Lower lobe of right lung (tissue), 2 donors: ENCODE results near the gene SCN4B. TPM values are rescaled to one million over a fixed set of nuclear protein-coding genes. Genes with fewer than 3 reads are reported as not detected.

Experiments
- ATAC-seq, 2 donors: fragments of 200-7000 bp; cut with Tn5 transposase; one replicate each; pipeline ENCODE4 v1.9.1; 2020 to 2022; ENCODE audit warnings: mild to moderate bottlenecking in 2 of 2, moderate library complexity in 2 of 2
- DNase-seq: peaks from one replicate; pipeline ENCODE4 v3.0.0-alpha.2; 2020
- H3K27ac ChIP-seq: fragments of 200-600 bp; one replicate; pipeline ENCODE4 v1.8.0; 2022
- H3K27me3 ChIP-seq: fragments of 200-600 bp; one replicate; pipeline ENCODE4 v1.8.0; 2022; ENCODE audit warnings: low read depth
- H3K36me3 ChIP-seq: fragments of 200-600 bp; one replicate; pipeline ENCODE4 v1.8.0; 2022; ENCODE audit warnings: mild to moderate bottlenecking
- H3K4me1 ChIP-seq: fragments of 200-600 bp; one replicate; pipeline ENCODE4 v1.8.0; 2022
- H3K4me3 ChIP-seq: fragments of 200-600 bp; one replicate; pipeline ENCODE4 v1.8.0; 2022; ENCODE audit warnings: mild to moderate bottlenecking
- H3K9me3 ChIP-seq: fragments of 200-600 bp; one replicate; pipeline ENCODE4 v1.8.0; 2022
- intact Hi-C: fragments of 100-400 bp; cut with DNase I; formaldehyde crosslinking; loops from one replicate; pipeline ENCODE4 v1.11.0; 2022
- total RNA-seq: library from RNA; stranded (reverse); fragmentation: NEBNext Ultra II Directional; extraction: Animal tissue kit (Norgen Biotek cat#: 25700); gene quantifications from one replicate; pipeline ENCODE4 v1.2.1, GENCODE V29; 2021
- TF ChIP-seq, protein P1 (sequence below): fragments of 200-600 bp; IDR thresholded peaks from one replicate; pipeline ENCODE4 v1.8.0; 2022; ENCODE audit warnings: antibody characterized with exemption, mild to moderate bottlenecking
- donor health status: DM: no; HTN: yes; CAD: no; lungs with severe emphysema.

SCN4B gene
- total RNA-seq, 1 donor from 2014 or later: 6.0 TPM

DNA sequence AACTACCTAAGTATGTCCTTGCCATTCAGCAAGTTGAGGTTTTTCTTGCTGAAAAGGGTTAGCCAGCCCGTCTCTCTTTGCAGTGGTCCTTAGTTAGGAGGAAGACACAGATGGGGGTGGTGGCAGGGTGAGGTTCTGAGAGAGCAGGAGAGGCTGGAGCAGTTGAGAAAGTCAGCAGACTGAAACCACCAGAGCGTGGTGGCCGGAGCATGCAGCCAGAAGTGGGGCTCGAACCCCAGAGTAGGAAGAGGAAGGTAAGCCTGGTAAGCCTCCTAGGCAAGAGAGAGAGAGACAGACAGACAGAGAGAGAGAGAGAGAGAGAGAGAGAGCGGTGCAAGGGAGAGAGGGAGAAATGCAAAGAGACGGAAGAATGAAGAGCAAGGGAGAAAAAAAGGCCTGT, 9.2 kb upstream of the SCN4B start:
- intact Hi-C loops: no loop called here
- H3K27me3 ChIP-seq: peaks cover 8% of the 10 kb centered on the region
- H3K4me3 ChIP-seq: no peak overlapping the region
- ATAC-seq (no peak), DNase-seq (no peak)
- TF ChIP-seq, protein P1, sequence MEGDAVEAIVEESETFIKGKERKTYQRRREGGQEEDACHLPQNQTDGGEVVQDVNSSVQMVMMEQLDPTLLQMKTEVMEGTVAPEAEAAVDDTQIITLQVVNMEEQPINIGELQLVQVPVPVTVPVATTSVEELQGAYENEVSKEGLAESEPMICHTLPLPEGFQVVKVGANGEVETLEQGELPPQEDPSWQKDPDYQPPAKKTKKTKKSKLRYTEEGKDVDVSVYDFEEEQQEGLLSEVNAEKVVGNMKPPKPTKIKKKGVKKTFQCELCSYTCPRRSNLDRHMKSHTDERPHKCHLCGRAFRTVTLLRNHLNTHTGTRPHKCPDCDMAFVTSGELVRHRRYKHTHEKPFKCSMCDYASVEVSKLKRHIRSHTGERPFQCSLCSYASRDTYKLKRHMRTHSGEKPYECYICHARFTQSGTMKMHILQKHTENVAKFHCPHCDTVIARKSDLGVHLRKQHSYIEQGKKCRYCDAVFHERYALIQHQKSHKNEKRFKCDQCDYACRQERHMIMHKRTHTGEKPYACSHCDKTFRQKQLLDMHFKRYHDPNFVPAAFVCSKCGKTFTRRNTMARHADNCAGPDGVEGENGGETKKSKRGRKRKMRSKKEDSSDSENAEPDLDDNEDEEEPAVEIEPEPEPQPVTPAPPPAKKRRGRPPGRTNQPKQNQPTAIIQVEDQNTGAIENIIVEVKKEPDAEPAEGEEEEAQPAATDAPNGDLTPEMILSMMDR: no peak
- H3K4me1 ChIP-seq: no peaks in the 10 kb centered on the region
- H3K27ac ChIP-seq: no peak overlapping the region
- H3K36me3 ChIP-seq: no peaks in the 10 kb centered on the region
- H3K9me3 ChIP-seq: no peaks in the 10 kb centered on the region

DNA sequence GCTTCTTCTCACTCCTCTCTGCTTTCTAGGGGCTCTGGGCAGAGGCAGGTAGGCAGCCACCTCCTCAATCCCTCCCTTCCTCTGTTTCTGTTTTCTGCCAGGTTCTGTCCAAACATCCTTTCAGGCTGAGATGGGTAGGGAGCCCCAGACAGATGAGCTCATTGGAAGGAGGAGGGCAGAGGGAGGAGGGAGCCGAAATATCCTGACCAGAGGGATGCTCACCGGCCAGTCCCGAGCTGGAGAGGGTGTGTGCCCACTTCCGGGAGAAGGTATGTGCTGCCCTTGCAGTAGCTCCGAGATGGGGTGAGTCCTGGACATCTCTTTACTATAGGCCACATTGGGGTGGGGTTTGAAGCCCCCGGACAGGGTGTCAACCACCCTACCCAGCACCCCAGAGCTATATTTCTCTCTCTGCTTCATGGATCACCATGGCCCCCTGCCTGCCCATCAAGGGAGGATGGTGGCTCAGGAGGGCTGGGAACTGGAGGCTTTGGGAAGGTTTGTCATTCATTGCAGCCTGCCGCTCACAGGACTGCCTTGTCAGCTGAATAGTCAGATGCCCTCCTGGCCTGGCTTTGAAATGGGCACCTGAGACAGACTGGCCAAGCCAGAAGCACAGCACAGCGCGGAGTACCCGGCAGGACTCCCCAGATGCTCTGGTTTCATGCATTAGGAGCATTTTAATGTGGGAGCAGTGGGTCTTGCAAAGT, 4.7 kb upstream of the SCN4B start:
- TF ChIP-seq, protein P1: no peak
- no peaks in the 10 kb centered on the region for H3K9me3 ChIP-seq
- no peak overlapping the region for H3K27ac ChIP-seq
- H3K4me3 ChIP-seq: no peak overlapping the region
- ATAC-seq (no peak), DNase-seq (no peak)
- H3K36me3 ChIP-seq: no peaks in the 10 kb centered on the region
- intact Hi-C loops: no loop called here
- H3K4me1 ChIP-seq: peaks cover 11% of the 10 kb centered on the region
- H3K27me3 ChIP-seq: peaks cover 50% of the 10 kb centered on the region

DNA sequence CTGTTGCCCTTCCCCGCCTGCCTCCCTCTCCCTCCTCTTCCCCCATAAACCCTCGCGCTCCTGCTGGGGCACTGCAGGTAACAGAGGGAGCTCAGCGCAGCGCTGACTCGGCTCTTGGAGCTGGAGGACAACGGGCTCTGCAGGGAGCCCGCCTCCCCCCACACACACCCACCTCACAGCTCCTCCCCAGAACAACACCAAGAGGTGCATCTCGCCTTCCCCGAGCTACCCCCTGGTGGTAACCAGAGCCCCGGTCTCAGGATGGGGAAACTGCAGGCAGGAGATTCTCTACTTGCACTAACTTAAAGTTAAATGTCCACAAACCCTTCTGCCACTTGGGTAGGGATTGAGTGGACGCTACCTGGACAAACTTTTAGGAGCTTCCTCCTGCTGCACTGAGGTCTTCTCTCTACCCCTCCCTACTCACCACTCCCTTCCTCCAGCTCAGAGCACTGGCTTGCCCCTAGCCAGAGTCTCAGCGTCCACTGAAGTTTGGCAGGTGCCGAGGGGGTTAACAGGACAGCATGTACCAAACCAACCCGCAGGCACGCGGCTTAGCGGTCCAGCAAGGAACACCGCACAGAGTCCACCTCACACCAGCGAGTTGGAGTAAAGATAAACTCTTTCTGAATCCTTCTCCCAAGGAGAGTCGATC, 4.0 kb upstream of the SCN4B start:
- no peak overlapping the region for H3K27ac ChIP-seq
- no peaks in the 10 kb centered on the region for H3K9me3 ChIP-seq
- H3K36me3 ChIP-seq: no peaks in the 10 kb centered on the region
- peaks cover 57% of the 10 kb centered on the region for H3K27me3 ChIP-seq
- intact Hi-C loops: no loop called here
- H3K4me1 ChIP-seq: peaks cover 18% of the 10 kb centered on the region
- DNase-seq (no peak), ATAC-seq (peak in 1 of 2 donors; percentile 9)
- TF ChIP-seq, protein P1: no peak
- no peak overlapping the region for H3K4me3 ChIP-seq

DNA sequence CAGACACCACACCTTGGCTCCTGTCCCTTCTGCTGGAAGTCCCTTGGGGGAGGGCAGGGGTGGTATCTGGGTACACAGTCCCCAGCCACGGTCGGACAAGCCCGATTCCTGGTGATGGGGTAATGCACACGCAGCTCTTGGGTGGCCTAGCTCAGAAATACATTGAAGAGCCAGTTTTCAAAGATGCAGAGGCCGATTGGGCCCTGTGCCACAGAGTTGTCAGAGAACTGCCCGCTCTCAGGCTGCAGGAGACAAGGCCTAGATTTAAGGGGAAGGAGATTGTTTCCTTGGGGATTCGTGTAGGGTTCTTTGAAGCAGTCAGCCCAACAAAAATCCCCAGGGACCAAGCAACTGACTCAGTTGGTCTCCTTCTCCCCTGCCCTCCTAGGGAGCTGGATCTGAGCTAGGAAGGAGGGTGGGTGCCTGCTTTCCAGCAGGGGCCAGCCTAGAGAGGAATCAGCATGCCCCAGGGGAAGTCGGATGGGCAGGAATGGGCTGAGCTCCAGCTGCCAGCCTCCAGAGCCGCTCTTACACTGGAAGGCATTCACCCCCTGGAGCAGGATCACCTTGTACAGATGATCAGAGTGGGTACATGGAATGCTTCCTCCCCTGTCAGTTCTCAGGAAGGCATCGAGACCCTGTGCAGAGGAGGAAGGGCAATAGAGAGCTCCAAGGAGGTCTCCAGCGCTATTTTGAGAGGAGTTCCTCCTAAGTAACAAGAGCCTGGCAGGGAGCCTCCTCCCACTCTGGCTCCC, 3.3 kb upstream of the SCN4B start:
- intact Hi-C loops: no loop called here
- DNase-seq (no peak), ATAC-seq (no peak)
- TF ChIP-seq, protein P1: no peak
- no peaks in the 10 kb centered on the region for H3K9me3 ChIP-seq
- peaks cover 57% of the 10 kb centered on the region for H3K27me3 ChIP-seq
- no peak overlapping the region for H3K27ac ChIP-seq
- H3K4me1 ChIP-seq: peaks cover 19% of the 10 kb centered on the region
- H3K4me3 ChIP-seq: no peak overlapping the region
- H3K36me3 ChIP-seq: no peaks in the 10 kb centered on the region

DNA sequence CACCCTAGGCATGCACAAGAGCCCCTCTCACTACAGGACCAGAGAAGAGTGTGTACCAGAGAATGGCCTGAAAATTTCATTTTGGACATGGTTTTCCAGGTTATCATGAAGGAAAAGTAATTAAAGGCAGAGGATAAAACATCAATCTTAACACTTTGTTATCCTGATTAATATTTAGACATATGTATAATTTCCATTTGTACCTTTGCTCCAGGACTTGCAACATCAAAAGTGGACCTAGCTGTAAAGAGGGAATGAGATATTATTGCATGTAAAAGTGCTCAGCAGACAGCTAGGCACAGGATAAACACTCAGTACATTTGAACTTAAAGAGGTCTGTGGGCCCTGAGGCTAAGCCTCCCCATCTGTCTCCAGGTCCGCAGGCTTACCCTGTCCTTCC, 2.0 kb upstream of the SCN4B start:
- H3K36me3 ChIP-seq: no peaks in the 10 kb centered on the region
- H3K27me3 ChIP-seq: peaks cover 57% of the 10 kb centered on the region
- DNase-seq (no peak), ATAC-seq (no peak)
- H3K27ac ChIP-seq: no peak overlapping the region
- TF ChIP-seq, protein P1: no peak
- no peaks in the 10 kb centered on the region for H3K9me3 ChIP-seq
- peaks cover 19% of the 10 kb centered on the region for H3K4me1 ChIP-seq
- intact Hi-C loops: no loop called here
- no peak overlapping the region for H3K4me3 ChIP-seq
